Effector memory CD4-positive, alpha-beta T cell (primary cell): ENCODE data around the gene ADARB2.

Experiments used
- DNase-seq, 3 donors: peaks; one replicate each; pipeline ENCODE4 v3.0.0-alpha.2; 2020
- H3K27ac ChIP-seq: 2 replicates; pipeline ENCODE4 v1.7.0; 2013; ENCODE audit warnings: mild to moderate bottlenecking, low read length, moderate library complexity; ENCODE audit not compliant: insufficient read depth, poor library complexity, severe bottlenecking
- H3K27me3 ChIP-seq: replicated peaks from 2 replicates; pipeline ENCODE4 v1.7.0; 2013; ENCODE audit warnings: mild to moderate bottlenecking, low read length; ENCODE audit not compliant: insufficient read depth, control insufficient read depth, poor library complexity, severe bottlenecking
- H3K36me3 ChIP-seq: 2 replicates; pipeline ENCODE4 v1.7.0; 2013; ENCODE audit warnings: mild to moderate bottlenecking, low read length, moderate library complexity; ENCODE audit not compliant: control insufficient read depth, insufficient read depth
- H3K4me1 ChIP-seq: 2 replicates; pipeline ENCODE4 v1.7.0; 2013; ENCODE audit warnings: low read length, mild to moderate bottlenecking; ENCODE audit not compliant: control insufficient read depth, insufficient read depth, poor library complexity, severe bottlenecking
- H3K4me3 ChIP-seq: 2 replicates; pipeline ENCODE4 v1.7.0; 2013; ENCODE audit warnings: low read length, low read depth, mild to moderate bottlenecking; ENCODE audit not compliant: insufficient read depth, poor library complexity, severe bottlenecking
- H3K9me3 ChIP-seq: 2 replicates; pipeline ENCODE4 v1.7.0; 2013; ENCODE audit warnings: mild to moderate bottlenecking, low read length, moderate library complexity; ENCODE audit not compliant: control insufficient read depth

ADARB2 gene

GRCh38 chr10:1196656-1197055 lies 540.7 kb downstream of the ADARB2 start:
- DNase-seq, result no peak
- no peaks in the 10 kb centered on the region for H3K36me3 ChIP-seq
- no peaks in the 10 kb centered on the region for H3K9me3 ChIP-seq
- no peak overlapping the region for H3K27ac ChIP-seq
- no peak overlapping the region for H3K4me3 ChIP-seq
- peaks cover 3% of the 10 kb centered on the region for H3K4me1 ChIP-seq
- no peaks in the 10 kb centered on the region for H3K27me3 ChIP-seq

GRCh38 chr10:1195828-1196227 lies 541.5 kb downstream of the ADARB2 start:
- Histone ChIP-seq H3K9me3 (no peaks in the 10 kb centered on the region), H3K27ac (no peak overlapping the region), H3K36me3 (no peaks in the 10 kb centered on the region), H3K27me3 (no peaks in the 10 kb centered on the region), H3K4me1 (peaks cover 3% of the 10 kb centered on the region), H3K4me3 (no peak overlapping the region)
- DNase-seq, result no peak

GRCh38 chr10:1194161-1194560 lies 543.2 kb downstream of the ADARB2 start:
- H3K4me1 ChIP-seq, result peaks cover 3% of the 10 kb centered on the region
- no peaks in the 10 kb centered on the region for H3K9me3 ChIP-seq
- no peaks in the 10 kb centered on the region for H3K36me3 ChIP-seq
- no peak for DNase-seq
- H3K4me3 ChIP-seq, result no peak overlapping the region
- no peaks in the 10 kb centered on the region for H3K27me3 ChIP-seq
- H3K27ac ChIP-seq, result no peak overlapping the region

GRCh38 chr10:1193561-1193960 lies 543.8 kb downstream of the ADARB2 start:
- no peak for DNase-seq
- no peaks in the 10 kb centered on the region for H3K36me3 ChIP-seq
- no peak overlapping the region for H3K27ac ChIP-seq

GRCh38 chr10:1191752-1192151 lies 545.6 kb downstream of the ADARB2 start:
- H3K27ac ChIP-seq, result no peak overlapping the region
- peaks cover 3% of the 10 kb centered on the region for H3K4me1 ChIP-seq
- H3K36me3 ChIP-seq, result no peaks in the 10 kb centered on the region
- DNase-seq, result no peak
- H3K9me3 ChIP-seq, result no peaks in the 10 kb centered on the region
- no peak overlapping the region for H3K4me3 ChIP-seq
- no peaks in the 10 kb centered on the region for H3K27me3 ChIP-seq

More at GRCh38 chr10:1193561-1193960, 543.8 kb downstream of the ADARB2 start:
- Histone ChIP-seq H3K4me3 (no peak overlapping the region), H3K27me3 (no peaks in the 10 kb centered on the region), H3K4me1 (peaks cover 3% of the 10 kb centered on the region), H3K9me3 (no peaks in the 10 kb centered on the region)

GRCh38 chr10:1190791-1191490 lies 546.4 kb downstream of the ADARB2 start:
- DNase-seq, result no peak
- H3K36me3 ChIP-seq, result no peaks in the 10 kb centered on the region
- no peaks in the 10 kb centered on the region for H3K9me3 ChIP-seq
- H3K27ac ChIP-seq, result no peak overlapping the region
- H3K27me3 ChIP-seq, result no peaks in the 10 kb centered on the region
- H3K4me3 ChIP-seq, result no peak overlapping the region
- H3K4me1 ChIP-seq, result peaks cover 3% of the 10 kb centered on the region

GRCh38 chr10:1190052-1190395 lies 547.3 kb downstream of the ADARB2 start:
- Histone ChIP-seq H3K36me3 (no peaks in the 10 kb centered on the region), H3K27ac (no peak overlapping the region), H3K4me3 (no peak overlapping the region), H3K27me3 (no peaks in the 10 kb centered on the region), H3K4me1 (peaks cover 3% of the 10 kb centered on the region), H3K9me3 (no peaks in the 10 kb centered on the region)
- no peak for DNase-seq

- H3K27ac ChIP-seq, result no peak overlapping the region
- peaks cover 3% of the 10 kb centered on the region for H3K4me1 ChIP-seq
- H3K4me3 ChIP-seq, result no peak overlapping the region
- H3K36me3 ChIP-seq, result no peaks in the 10 kb centered on the region
- no peaks in the 10 kb centered on the region for H3K9me3 ChIP-seq
- no peaks in the 10 kb centered on the region for H3K27me3 ChIP-seq
- DNase-seq, result no peak
These were observed 547.9 kb downstream of the ADARB2 start for GRCh38 chr10:1189166-1190051.

GRCh38 chr10:1188558-1189135 lies 548.7 kb downstream of the ADARB2 start:
- no peak for DNase-seq

More at GRCh38 chr10:1188558-1189135, 548.7 kb downstream of the ADARB2 start:
- H3K36me3 ChIP-seq, result no peaks in the 10 kb centered on the region
- H3K27me3 ChIP-seq, result no peaks in the 10 kb centered on the region
- no peak overlapping the region for H3K27ac ChIP-seq
- H3K4me3 ChIP-seq, result no peak overlapping the region
- H3K4me1 ChIP-seq, result no peaks in the 10 kb centered on the region
- no peaks in the 10 kb centered on the region for H3K9me3 ChIP-seq
